ENCODE data around the gene CCL1.

The CCL1 gene

GRCh38 chr17:34398990-34399389 lies 36.0 kb upstream of the CCL1 start:
- Histone ChIP-seq H3K9me3 (ENCODE audit: control insufficient read depth in 1 of 2, low read length in 2 of 2) (no peaks in the 10 kb centered on the region), H3K4me3 (ENCODE audit: low read depth in 1 of 2, low read length in 2 of 2) (no peak overlapping the region), H3K4me1 (ENCODE audit: control insufficient read depth in 1 of 2, insufficient read depth in 2 of 2, low read length in 2 of 2) (no peaks in the 10 kb centered on the region), H3K36me3 (ENCODE audit: control insufficient read depth in 1 of 2, insufficient read depth in 2 of 2, low read length in 2 of 2) (no peaks in the 10 kb centered on the region), H3K9ac (ENCODE audit: low read depth in 1 of 2, low read length in 2 of 2) (no peak overlapping the region), H3K27me3 (ENCODE audit: control insufficient read depth in 1 of 2, insufficient read depth in 2 of 2, low read length in 2 of 2) (no peaks in the 10 kb centered on the region), H3K27ac (ENCODE audit: low read depth, low read length) (no peak overlapping the region)

- no peaks in the 10 kb centered on the region for H3K36me3 ChIP-seq (ENCODE audit: control insufficient read depth in 1 of 2, insufficient read depth in 2 of 2, low read length in 2 of 2)
- no peaks in the 10 kb centered on the region for H3K9me3 ChIP-seq (ENCODE audit: control insufficient read depth in 1 of 2, low read length in 2 of 2)
- H3K9ac ChIP-seq (ENCODE audit: low read depth in 1 of 2, low read length in 2 of 2) = no peak overlapping the region
- H3K27ac ChIP-seq (ENCODE audit: low read depth, low read length) = no peak overlapping the region
- H3K4me1 ChIP-seq (ENCODE audit: control insufficient read depth in 1 of 2, insufficient read depth in 2 of 2, low read length in 2 of 2) = no peaks in the 10 kb centered on the region
- no peak overlapping the region for H3K4me3 ChIP-seq (ENCODE audit: low read depth in 1 of 2, low read length in 2 of 2)
- H3K27me3 ChIP-seq (ENCODE audit: control insufficient read depth in 1 of 2, insufficient read depth in 2 of 2, low read length in 2 of 2) = no peaks in the 10 kb centered on the region
Measured at GRCh38 chr17:34397265-34397664, 34.2 kb upstream of the CCL1 start.

GRCh38 chr17:34393401-34393800 lies 30.4 kb upstream of the CCL1 start:
- Histone ChIP-seq H3K4me3 (ENCODE audit: low read depth in 1 of 2, low read length in 2 of 2) (no peak overlapping the region), H3K27ac (ENCODE audit: low read depth, low read length) (no peak overlapping the region), H3K27me3 (ENCODE audit: control insufficient read depth in 1 of 2, insufficient read depth in 2 of 2, low read length in 2 of 2) (no peaks in the 10 kb centered on the region), H3K36me3 (ENCODE audit: control insufficient read depth in 1 of 2, insufficient read depth in 2 of 2, low read length in 2 of 2) (no peaks in the 10 kb centered on the region), H3K4me1 (ENCODE audit: control insufficient read depth in 1 of 2, insufficient read depth in 2 of 2, low read length in 2 of 2) (no peaks in the 10 kb centered on the region), H3K9me3 (ENCODE audit: control insufficient read depth in 1 of 2, low read length in 2 of 2) (no peaks in the 10 kb centered on the region), H3K9ac (ENCODE audit: low read depth in 1 of 2, low read length in 2 of 2) (no peak overlapping the region)

GRCh38 chr17:34391241-34391640 lies 28.2 kb upstream of the CCL1 start:
- Histone ChIP-seq H3K9ac (ENCODE audit: low read depth in 1 of 2, low read length in 2 of 2) (no peak overlapping the region), H3K4me3 (ENCODE audit: low read depth in 1 of 2, low read length in 2 of 2) (no peak overlapping the region), H3K4me1 (ENCODE audit: control insufficient read depth in 1 of 2, insufficient read depth in 2 of 2, low read length in 2 of 2) (no peaks in the 10 kb centered on the region), H3K27ac (ENCODE audit: low read depth, low read length) (no peak overlapping the region), H3K27me3 (ENCODE audit: control insufficient read depth in 1 of 2, insufficient read depth in 2 of 2, low read length in 2 of 2) (no peaks in the 10 kb centered on the region), H3K9me3 (ENCODE audit: control insufficient read depth in 1 of 2, low read length in 2 of 2) (no peaks in the 10 kb centered on the region), H3K36me3 (ENCODE audit: control insufficient read depth in 1 of 2, insufficient read depth in 2 of 2, low read length in 2 of 2) (no peaks in the 10 kb centered on the region)

- no peak overlapping the region for H3K4me3 ChIP-seq (ENCODE audit: low read depth in 1 of 2, low read length in 2 of 2)
- H3K9me3 ChIP-seq (ENCODE audit: control insufficient read depth in 1 of 2, low read length in 2 of 2) = no peaks in the 10 kb centered on the region
- no peak overlapping the region for H3K27ac ChIP-seq (ENCODE audit: low read depth, low read length)
- no peak overlapping the region for H3K9ac ChIP-seq (ENCODE audit: low read depth in 1 of 2, low read length in 2 of 2)
- H3K4me1 ChIP-seq (ENCODE audit: control insufficient read depth in 1 of 2, insufficient read depth in 2 of 2, low read length in 2 of 2) = no peaks in the 10 kb centered on the region
- H3K27me3 ChIP-seq (ENCODE audit: control insufficient read depth in 1 of 2, insufficient read depth in 2 of 2, low read length in 2 of 2) = no peaks in the 10 kb centered on the region
- H3K36me3 ChIP-seq (ENCODE audit: control insufficient read depth in 1 of 2, insufficient read depth in 2 of 2, low read length in 2 of 2) = no peaks in the 10 kb centered on the region
Measured at GRCh38 chr17:34390649-34391048, 27.6 kb upstream of the CCL1 start.

- no peak overlapping the region for H3K9ac ChIP-seq (ENCODE audit: low read depth in 1 of 2, low read length in 2 of 2)
- H3K27ac ChIP-seq (ENCODE audit: low read depth, low read length) = no peak overlapping the region
- H3K4me1 ChIP-seq (ENCODE audit: control insufficient read depth in 1 of 2, insufficient read depth in 2 of 2, low read length in 2 of 2) = no peaks in the 10 kb centered on the region
- no peaks in the 10 kb centered on the region for H3K9me3 ChIP-seq (ENCODE audit: control insufficient read depth in 1 of 2, low read length in 2 of 2)
- H3K27me3 ChIP-seq (ENCODE audit: control insufficient read depth in 1 of 2, insufficient read depth in 2 of 2, low read length in 2 of 2) = no peaks in the 10 kb centered on the region
- H3K36me3 ChIP-seq (ENCODE audit: control insufficient read depth in 1 of 2, insufficient read depth in 2 of 2, low read length in 2 of 2) = no peaks in the 10 kb centered on the region
- no peak overlapping the region for H3K4me3 ChIP-seq (ENCODE audit: low read depth in 1 of 2, low read length in 2 of 2)
Measured at GRCh38 chr17:34389126-34389750, 26.2 kb upstream of the CCL1 start.

GRCh38 chr17:34387566-34387965 lies 24.5 kb upstream of the CCL1 start:
- Histone ChIP-seq H3K27ac (ENCODE audit: low read depth, low read length) (no peak overlapping the region), H3K4me1 (ENCODE audit: control insufficient read depth in 1 of 2, insufficient read depth in 2 of 2, low read length in 2 of 2) (peaks cover 0 to 2% of the 10 kb centered on the region in 2 donors), H3K36me3 (ENCODE audit: control insufficient read depth in 1 of 2, insufficient read depth in 2 of 2, low read length in 2 of 2) (no peaks in the 10 kb centered on the region), H3K4me3 (ENCODE audit: low read depth in 1 of 2, low read length in 2 of 2) (no peak overlapping the region), H3K9me3 (ENCODE audit: control insufficient read depth in 1 of 2, low read length in 2 of 2) (no peaks in the 10 kb centered on the region), H3K27me3 (ENCODE audit: control insufficient read depth in 1 of 2, insufficient read depth in 2 of 2, low read length in 2 of 2) (no peaks in the 10 kb centered on the region), H3K9ac (ENCODE audit: low read depth in 1 of 2, low read length in 2 of 2) (no peak overlapping the region)

- Histone ChIP-seq H3K9me3 (ENCODE audit: control insufficient read depth in 1 of 2, low read length in 2 of 2) (no peaks in the 10 kb centered on the region), H3K9ac (ENCODE audit: low read depth in 1 of 2, low read length in 2 of 2) (no peak overlapping the region), H3K4me3 (ENCODE audit: low read depth in 1 of 2, low read length in 2 of 2) (no peak overlapping the region), H3K27me3 (ENCODE audit: control insufficient read depth in 1 of 2, insufficient read depth in 2 of 2, low read length in 2 of 2) (no peaks in the 10 kb centered on the region), H3K4me1 (ENCODE audit: control insufficient read depth in 1 of 2, insufficient read depth in 2 of 2, low read length in 2 of 2) (peaks cover 0 to 5% of the 10 kb centered on the region in 2 donors), H3K36me3 (ENCODE audit: control insufficient read depth in 1 of 2, insufficient read depth in 2 of 2, low read length in 2 of 2) (no peaks in the 10 kb centered on the region), H3K27ac (ENCODE audit: low read depth, low read length) (no peak overlapping the region)
Measured at GRCh38 chr17:34386697-34387550, 23.9 kb upstream of the CCL1 start.

- Histone ChIP-seq H3K27ac (ENCODE audit: low read depth, low read length) (no peak overlapping the region), H3K4me3 (ENCODE audit: low read depth in 1 of 2, low read length in 2 of 2) (no peak overlapping the region)
Measured at GRCh38 chr17:34386343-34386696, 23.3 kb upstream of the CCL1 start.

GRCh38 chr17:34384822-34385605 lies 22.0 kb upstream of the CCL1 start:
- H3K36me3 ChIP-seq (ENCODE audit: control insufficient read depth in 1 of 2, insufficient read depth in 2 of 2, low read length in 2 of 2) = no peaks in the 10 kb centered on the region
- H3K9ac ChIP-seq (ENCODE audit: low read depth in 1 of 2, low read length in 2 of 2) = no peak overlapping the region
- no peak overlapping the region for H3K27ac ChIP-seq (ENCODE audit: low read depth, low read length)
- H3K27me3 ChIP-seq (ENCODE audit: control insufficient read depth in 1 of 2, insufficient read depth in 2 of 2, low read length in 2 of 2) = no peaks in the 10 kb centered on the region
- no peak overlapping the region for H3K4me3 ChIP-seq (ENCODE audit: low read depth in 1 of 2, low read length in 2 of 2)
- H3K4me1 ChIP-seq (ENCODE audit: control insufficient read depth in 1 of 2, insufficient read depth in 2 of 2, low read length in 2 of 2) = peaks cover 0 to 5% of the 10 kb centered on the region in 2 donors
- H3K9me3 ChIP-seq (ENCODE audit: control insufficient read depth in 1 of 2, low read length in 2 of 2) = no peaks in the 10 kb centered on the region

More at GRCh38 chr17:34386343-34386696, 23.3 kb upstream of the CCL1 start:
- H3K9me3 ChIP-seq (ENCODE audit: control insufficient read depth in 1 of 2, low read length in 2 of 2) = no peaks in the 10 kb centered on the region
- H3K36me3 ChIP-seq (ENCODE audit: control insufficient read depth in 1 of 2, insufficient read depth in 2 of 2, low read length in 2 of 2) = no peaks in the 10 kb centered on the region
- H3K27me3 ChIP-seq (ENCODE audit: control insufficient read depth in 1 of 2, insufficient read depth in 2 of 2, low read length in 2 of 2) = no peaks in the 10 kb centered on the region
- H3K9ac ChIP-seq (ENCODE audit: low read depth in 1 of 2, low read length in 2 of 2) = no peak overlapping the region
- H3K4me1 ChIP-seq (ENCODE audit: control insufficient read depth in 1 of 2, insufficient read depth in 2 of 2, low read length in 2 of 2) = peaks cover 0 to 5% of the 10 kb centered on the region in 2 donors

Data from duodenal mucosa (tissue), 2 donors.